CD4-positive, CD25-positive, alpha-beta regulatory T cell (primary cell): ENCODE data around the gene KCNC1. TPM values are rescaled to one million over a fixed set of nuclear protein-coding genes. Genes with fewer than 3 reads are reported as not detected.

ENCODE experiments used
- ATAC-seq, 2 donors: fragments of 150-1000 bp; cut with Tn5 transposase; one replicate each; pipeline ENCODE4 v1.10.0; 2021; ENCODE audit warnings: low read depth in 2 of 2, moderate number of reproducible peaks in 2 of 2, moderate library complexity in 1 of 2
- DNase-seq, 3 donors: peaks; one replicate each; pipeline versions ENCODE4 v3.0.0 to v3.0.0-alpha.2; 2012 to 2022; ENCODE audit warnings: mixed read lengths in 1 of 3
- H3K27ac ChIP-seq: one replicate; pipeline ENCODE4 v1.7.0; 2013; ENCODE audit warnings: mild to moderate bottlenecking, low read length; ENCODE audit not compliant: insufficient read depth, poor library complexity, severe bottlenecking
- H3K27me3 ChIP-seq: one replicate; pipeline ENCODE4 v1.7.0; 2013; ENCODE audit warnings: low read length; ENCODE audit not compliant: control insufficient read depth, insufficient read depth
- H3K36me3 ChIP-seq: one replicate; pipeline ENCODE4 v1.7.0; 2013; ENCODE audit warnings: mild to moderate bottlenecking, low read length, moderate library complexity; ENCODE audit not compliant: control insufficient read depth, insufficient read depth
- H3K4me1 ChIP-seq: 2 replicates; pipeline ENCODE4 v1.7.0; 2013; ENCODE audit warnings: mild to moderate bottlenecking, low read length; ENCODE audit not compliant: insufficient read depth, control insufficient read depth, poor library complexity, severe bottlenecking
- H3K4me3 ChIP-seq: one replicate; pipeline ENCODE4 v1.7.0; 2013; ENCODE audit warnings: low read depth, mild to moderate bottlenecking, low read length, moderate library complexity
- H3K9me3 ChIP-seq, 2 experiments: 1 replicate in 1 of 2; 2 replicates in 1 of 2; pipeline ENCODE4 v1.7.0; 2013; ENCODE audit warnings: low read length in 2 of 2, mild to moderate bottlenecking in 1 of 2, moderate library complexity in 1 of 2; ENCODE audit not compliant: control insufficient read depth in 2 of 2
- H3K27ac Mint-ChIP-seq, 3 donors: one replicate each; pipeline ENCODE4 v1.8.0; 2020 to 2022; ENCODE audit warnings: mild to moderate bottlenecking in 3 of 3, mixed read lengths in 3 of 3, moderate library complexity in 2 of 3
- H3K27me3 Mint-ChIP-seq: one replicate; pipeline ENCODE4 v1.8.0; 2022; ENCODE audit warnings: mild to moderate bottlenecking, mixed read lengths
- H3K36me3 Mint-ChIP-seq: one replicate; pipeline ENCODE4 v1.8.0; 2020; ENCODE audit warnings: mixed read lengths
- H3K4me1 Mint-ChIP-seq, 4 donors: one replicate each; pipeline ENCODE4 v1.8.0; 2020 to 2022; ENCODE audit warnings: mixed read lengths in 4 of 4, mild to moderate bottlenecking in 1 of 4
- H3K4me3 Mint-ChIP-seq, 4 donors: one replicate each; pipeline ENCODE4 v1.8.0; 2020 to 2022; ENCODE audit warnings: mild to moderate bottlenecking in 4 of 4, mixed read lengths in 4 of 4, moderate library complexity in 3 of 4
- H3K9me3 Mint-ChIP-seq, 7 donors: one replicate each; pipeline ENCODE4 v1.8.0; 2020 to 2022; ENCODE audit warnings: mixed read lengths in 7 of 7, mild to moderate bottlenecking in 3 of 7, moderate library complexity in 2 of 7
- polyA plus RNA-seq, 4 donors: library from polyadenylated mRNA; unstranded; fragments of 300-500 nt; fragmentation: Illumina TruSeq; gene quantifications; one replicate each; pipeline ENCODE4 v1.2.3, GENCODE V29; 2021
- total RNA-seq: library from RNA; stranded (reverse); gene quantifications from one replicate; pipeline ENCODE4 v1.2.3, GENCODE V29; 2022

KCNC1 gene
- total and polyA plus RNA-seq, 5 donors from 2014 or later = 0.22 to 1.2 (median 0.47) TPM; not detected in 2

GRCh38 chr11:17718015-17718414 is 16.6 kb upstream of the KCNC1 start:
- Histone ChIP-seq H3K4me1 (no peaks in the 10 kb centered on the region), H3K27ac (no peak overlapping the region), H3K27me3 (peaks cover under 1% of the 10 kb centered on the region), H3K9me3 (no peaks in the 10 kb centered on the region), H3K4me3 (no peak overlapping the region), H3K36me3 (no peaks in the 10 kb centered on the region)
- Mint-ChIP-seq H3K4me3 (no peak overlapping the region), H3K4me1 (no peaks in the 10 kb centered on the region), H3K27ac (no peak overlapping the region), H3K27me3 (peaks cover 17% of the 10 kb centered on the region), H3K9me3 (peaks cover 0 to 3% (median 0%) of the 10 kb centered on the region in 7 donors), H3K36me3 (no peaks in the 10 kb centered on the region)
- no peak for ATAC-seq
- no peak for DNase-seq

GRCh38 chr11:17718510-17718962 is 16.0 kb upstream of the KCNC1 start:
- H3K4me1 ChIP-seq = no peaks in the 10 kb centered on the region
- no peaks in the 10 kb centered on the region for H3K4me1 Mint-ChIP-seq
- H3K9me3 Mint-ChIP-seq = peaks cover 0 to 3% (median 0%) of the 10 kb centered on the region in 7 donors
- H3K27me3 ChIP-seq = peaks cover 5% of the 10 kb centered on the region
- peaks cover 22% of the 10 kb centered on the region for H3K27me3 Mint-ChIP-seq
- no peak overlapping the region for H3K4me3 ChIP-seq
- no peaks in the 10 kb centered on the region for H3K36me3 ChIP-seq
- H3K27ac Mint-ChIP-seq = no peak overlapping the region
- no peak overlapping the region for H3K4me3 Mint-ChIP-seq
- DNase-seq = no peak
- no peak overlapping the region for H3K27ac ChIP-seq
- H3K36me3 Mint-ChIP-seq = no peaks in the 10 kb centered on the region
- H3K9me3 ChIP-seq = no peaks in the 10 kb centered on the region
- ATAC-seq = no peak

GRCh38 chr11:17719028-17719937 is 15.3 kb upstream of the KCNC1 start, which contains the start of gene MYOD1:
TSS of gene MYOD1 (plus strand) at chr11:17719571. CDS start at chr11:17719783, 212 bp downstream.
- H3K27me3 ChIP-seq = peaks cover 10% of the 10 kb centered on the region
- H3K27me3 Mint-ChIP-seq = peaks cover 27% of the 10 kb centered on the region
- H3K9me3 Mint-ChIP-seq = peaks cover 0 to 3% (median 0%) of the 10 kb centered on the region in 7 donors
- ATAC-seq (no peak), DNase-seq (no peak)
- H3K9me3 ChIP-seq = no peaks in the 10 kb centered on the region
- no peak within 1 kb of the TSS for H3K27ac ChIP-seq
- H3K36me3 Mint-ChIP-seq = no peaks in the 10 kb centered on the region
- H3K4me3 ChIP-seq = no peak within 1 kb of the TSS
- H3K27ac Mint-ChIP-seq = no peak within 1 kb of the TSS
- no peaks in the 10 kb centered on the region for H3K4me1 Mint-ChIP-seq
- H3K4me3 Mint-ChIP-seq = no peak within 1 kb of the TSS
- no peaks in the 10 kb centered on the region for H3K36me3 ChIP-seq
- no peaks in the 10 kb centered on the region for H3K4me1 ChIP-seq

GRCh38 chr11:17719938-17720795 is 14.4 kb upstream of the KCNC1 start:
- ATAC-seq (no peak), DNase-seq (no peak)
- Histone ChIP-seq H3K9me3 (no peaks in the 10 kb centered on the region), H3K27ac (no peak overlapping the region), H3K36me3 (no peaks in the 10 kb centered on the region), H3K4me3 (no peak overlapping the region), H3K4me1 (no peaks in the 10 kb centered on the region), H3K27me3 (peaks cover 10% of the 10 kb centered on the region)
- Mint-ChIP-seq H3K4me1 (no peaks in the 10 kb centered on the region), H3K27me3 (peaks cover 28% of the 10 kb centered on the region), H3K27ac (no peak overlapping the region), H3K4me3 (no peak overlapping the region), H3K9me3 (peaks cover 0 to 3% (median 0%) of the 10 kb centered on the region in 7 donors), H3K36me3 (no peaks in the 10 kb centered on the region)

GRCh38 chr11:17720796-17721171 is 13.8 kb upstream of the KCNC1 start:
- Mint-ChIP-seq H3K4me1 (no peaks in the 10 kb centered on the region), H3K27ac (no peak overlapping the region), H3K36me3 (no peaks in the 10 kb centered on the region), H3K9me3 (peaks cover 0 to 3% (median 0%) of the 10 kb centered on the region in 7 donors), H3K4me3 (no peak overlapping the region), H3K27me3 (peaks cover 31% of the 10 kb centered on the region)
- Histone ChIP-seq H3K27me3 (peaks cover 10% of the 10 kb centered on the region), H3K4me1 (no peaks in the 10 kb centered on the region), H3K4me3 (no peak overlapping the region), H3K36me3 (no peaks in the 10 kb centered on the region), H3K9me3 (no peaks in the 10 kb centered on the region), H3K27ac (no peak overlapping the region)
- DNase-seq (no peak), ATAC-seq (no peak)

GRCh38 chr11:17721242-17721999 is 13.2 kb upstream of the KCNC1 start:
- H3K27me3 ChIP-seq = peaks cover 10% of the 10 kb centered on the region
- DNase-seq (no peak), ATAC-seq (no peak)
- Mint-ChIP-seq H3K9me3 (peaks cover 0 to 3% (median 0%) of the 10 kb centered on the region in 7 donors), H3K27me3 (peaks cover 31% of the 10 kb centered on the region), H3K36me3 (no peaks in the 10 kb centered on the region), H3K4me1 (no peaks in the 10 kb centered on the region), H3K4me3 (no peak overlapping the region), H3K27ac (peak overlapping the region in 1 of 3 donors; percentile 40)
- no peaks in the 10 kb centered on the region for H3K9me3 ChIP-seq
- no peak overlapping the region for H3K4me3 ChIP-seq
- no peaks in the 10 kb centered on the region for H3K4me1 ChIP-seq
- no peaks in the 10 kb centered on the region for H3K36me3 ChIP-seq
- H3K27ac ChIP-seq = no peak overlapping the region

- H3K4me3 ChIP-seq = no peak overlapping the region
- Mint-ChIP-seq H3K4me1 (no peaks in the 10 kb centered on the region), H3K9me3 (peaks cover 0 to 3% (median 0%) of the 10 kb centered on the region in 7 donors), H3K27ac (peak overlapping the region in 1 of 3 donors; percentile 40), H3K27me3 (peaks cover 31% of the 10 kb centered on the region), H3K4me3 (no peak overlapping the region), H3K36me3 (no peaks in the 10 kb centered on the region)
- ATAC-seq (no peak), DNase-seq (no peak)
- H3K27ac ChIP-seq = no peak overlapping the region
- H3K4me1 ChIP-seq = no peaks in the 10 kb centered on the region
- no peaks in the 10 kb centered on the region for H3K9me3 ChIP-seq
- peaks cover 10% of the 10 kb centered on the region for H3K27me3 ChIP-seq
- H3K36me3 ChIP-seq = no peaks in the 10 kb centered on the region
These were observed 12.5 kb upstream of the KCNC1 start for GRCh38 chr11:17722000-17722643.
